ENCODE measurements around the gene DDX19B.
"Not testable (repeated sequence)": the region's sequence is repeated elsewhere in the genome, so short reads cannot be mapped to it uniquely, and the experiment has no call there.

The DDX19B gene

GRCh38 chr16:70298988-70299938 is at the start of gene DDX19B:
Gene DDX19B, plus strand, starts transcription at chr16:70299186. Its CDS starts 112 bp downstream, at chr16:70299298.
- Histone ChIP-seq H2AFZ (ENCODE audit: low read length) (peak within 1 kb of the TSS; percentile 88), H3K36me3 (replicated peaks; ENCODE audit: insufficient read depth, low read length) (no peaks in the 10 kb centered on the region), H3K79me2 (ENCODE audit: low read length) (peaks cover 42% of the 10 kb centered on the region), H3K4me2 (ENCODE audit: low read depth, low read length) (peak within 1 kb of the TSS; percentile 42), H3F3A (ENCODE audit: insufficient read depth, low read length) (0 out of 2 replicates have a peak, but pooled peaks cover 4% of the 10 kb centered on the region), H3K27ac (ENCODE audit: low read length) (peak within 1 kb of the TSS; percentile 27; the same call in 1 of the 2 replicates), H3K4me3 (ENCODE audit: low read length) (peak within 1 kb of the TSS; percentile 92), H3K9ac (ENCODE audit: low read length) (peak within 1 kb of the TSS; percentile 83), H4K20me1 (ENCODE audit: insufficient read depth, low read length) (no peaks in the 10 kb centered on the region), H3K4me1 (ENCODE audit: low read length) (no peaks in the 10 kb centered on the region), H3K9me2 (replicated peaks; ENCODE audit: insufficient read depth, low read length) (no peaks in the 10 kb centered on the region), H3K27me3 (replicated peaks; ENCODE audit: insufficient read depth, low read length) (no peaks in the 10 kb centered on the region), H3K9me3 (replicated peaks; ENCODE audit: insufficient read depth, low read length) (no peaks in the 10 kb centered on the region)
- peak; percentile 61 for DNase-seq
- TF ChIP-seq, protein P1, sequence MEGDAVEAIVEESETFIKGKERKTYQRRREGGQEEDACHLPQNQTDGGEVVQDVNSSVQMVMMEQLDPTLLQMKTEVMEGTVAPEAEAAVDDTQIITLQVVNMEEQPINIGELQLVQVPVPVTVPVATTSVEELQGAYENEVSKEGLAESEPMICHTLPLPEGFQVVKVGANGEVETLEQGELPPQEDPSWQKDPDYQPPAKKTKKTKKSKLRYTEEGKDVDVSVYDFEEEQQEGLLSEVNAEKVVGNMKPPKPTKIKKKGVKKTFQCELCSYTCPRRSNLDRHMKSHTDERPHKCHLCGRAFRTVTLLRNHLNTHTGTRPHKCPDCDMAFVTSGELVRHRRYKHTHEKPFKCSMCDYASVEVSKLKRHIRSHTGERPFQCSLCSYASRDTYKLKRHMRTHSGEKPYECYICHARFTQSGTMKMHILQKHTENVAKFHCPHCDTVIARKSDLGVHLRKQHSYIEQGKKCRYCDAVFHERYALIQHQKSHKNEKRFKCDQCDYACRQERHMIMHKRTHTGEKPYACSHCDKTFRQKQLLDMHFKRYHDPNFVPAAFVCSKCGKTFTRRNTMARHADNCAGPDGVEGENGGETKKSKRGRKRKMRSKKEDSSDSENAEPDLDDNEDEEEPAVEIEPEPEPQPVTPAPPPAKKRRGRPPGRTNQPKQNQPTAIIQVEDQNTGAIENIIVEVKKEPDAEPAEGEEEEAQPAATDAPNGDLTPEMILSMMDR (IDR thresholded peaks at IDR 0.05; ENCODE audit: low read length), result no peak
- TF ChIP-seq EZH2 (optimal IDR thresholded peaks at IDR 0.05; ENCODE audit: low read depth, low read length) (no peak), EZH2phosphoT487 (IDR thresholded peaks at IDR 0.05; ENCODE audit: low read length) (no peak)

DNA sequence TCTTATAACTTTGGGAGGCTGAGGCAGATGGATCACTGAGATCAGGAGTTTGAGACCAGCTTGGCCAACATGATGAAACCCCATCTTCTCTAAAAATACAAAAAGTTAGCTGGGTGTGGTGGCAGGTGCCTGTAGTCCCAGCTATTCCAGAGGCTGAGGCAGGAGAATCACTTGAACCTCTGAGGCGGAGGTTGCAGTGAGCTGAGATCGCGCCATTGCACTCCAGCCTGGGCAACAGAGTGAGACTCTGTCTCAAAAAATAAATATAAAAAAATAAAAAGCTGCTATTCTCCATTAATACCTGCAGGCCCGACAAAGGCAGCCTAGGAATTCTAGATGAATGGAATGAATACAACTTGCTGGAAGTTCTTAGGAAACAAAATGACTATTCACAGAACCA is 49.3 kb upstream of the DDX19B start:
- not testable (repeated sequence) for H3K36me3 ChIP-seq (replicated peaks; ENCODE audit: insufficient read depth, low read length); H3K27ac ChIP-seq (ENCODE audit: low read length); H3K27me3 ChIP-seq (replicated peaks; ENCODE audit: insufficient read depth, low read length); H4K20me1 ChIP-seq (ENCODE audit: insufficient read depth, low read length); H2AFZ ChIP-seq (ENCODE audit: low read length); H3K9me3 ChIP-seq (replicated peaks; ENCODE audit: insufficient read depth, low read length); H3K4me2 ChIP-seq (ENCODE audit: low read depth, low read length); H3K9ac ChIP-seq (ENCODE audit: low read length); H3K4me1 ChIP-seq (ENCODE audit: low read length); DNase-seq; H3K9me2 ChIP-seq (replicated peaks; ENCODE audit: insufficient read depth, low read length)
- peaks cover 28% of the 10 kb centered on the region for H3K79me2 ChIP-seq (ENCODE audit: low read length)
- H3F3A ChIP-seq (ENCODE audit: insufficient read depth, low read length), result peaks cover 30% of the 10 kb centered on the region
- H3K4me3 ChIP-seq (ENCODE audit: low read length), result peak overlapping the region; percentile 46; the same call in 1 of the 2 replicates

- Histone ChIP-seq H3K27ac (ENCODE audit: low read length) (peak overlapping the region; percentile 48; the same call in 1 of the 2 replicates), H3K4me2 (ENCODE audit: low read depth, low read length) (peak overlapping the region; percentile 92), H3K36me3 (replicated peaks; ENCODE audit: insufficient read depth, low read length) (0 out of 2 replicates have a peak, but pooled peaks cover 9% of the 10 kb centered on the region), H3K9me2 (replicated peaks; ENCODE audit: insufficient read depth, low read length) (no peaks in the 10 kb centered on the region), H4K20me1 (ENCODE audit: insufficient read depth, low read length) (no peaks in the 10 kb centered on the region; the same call in 1 of the 2 replicates), H3F3A (ENCODE audit: insufficient read depth, low read length) (peaks cover 33% of the 10 kb centered on the region), H3K9me3 (replicated peaks; ENCODE audit: insufficient read depth, low read length) (no peaks in the 10 kb centered on the region), H3K79me2 (ENCODE audit: low read length) (peaks cover 28% of the 10 kb centered on the region), H2AFZ (ENCODE audit: low read length) (peak overlapping the region; percentile 45; the same call in 1 of the 2 replicates), H3K4me3 (ENCODE audit: low read length) (peak overlapping the region; percentile 86), H3K27me3 (replicated peaks; ENCODE audit: insufficient read depth, low read length) (no peaks in the 10 kb centered on the region), H3K9ac (ENCODE audit: low read length) (peak overlapping the region; percentile 84), H3K4me1 (ENCODE audit: low read length) (no peaks in the 10 kb centered on the region)
- peak; percentile 36 for DNase-seq
- TF ChIP-seq, protein P1 (IDR thresholded peaks at IDR 0.05; ENCODE audit: low read length), result no peak
Measured at GRCh38 chr16:70250748-70251628, 48.0 kb upstream of the DDX19B start.
